Inflammatory macrophage treated with lipopolysaccharide for 4 hours (primary cell): ENCODE measurements around the gene NXT1.

Source experiments
- DNase-seq: peaks from one replicate; pipeline ENCODE4 v3.0.0-alpha.2; 2020

Gene NXT1

GRCh38 chr20:23393996-23394775, 43.6 kb downstream of the NXT1 start:
- DNase-seq = no peak

GRCh38 chr20:23396950-23397627, 46.5 kb downstream of the NXT1 start:
- DNase-seq = no peak

GRCh38 chr20:23397961-23398360, 47.4 kb downstream of the NXT1 start:
- DNase-seq = peak; percentile 72

GRCh38 chr20:23399568-23400241, 49.1 kb downstream of the NXT1 start:
- peak; percentile 49 for DNase-seq

- no peak for DNase-seq
Observed at GRCh38 chr20:23401051-23401450, 50.5 kb downstream of the NXT1 start.

GRCh38 chr20:23403751-23404150, 53.2 kb downstream of the NXT1 start:
- DNase-seq = no peak

GRCh38 chr20:23404196-23404595, 53.6 kb downstream of the NXT1 start:
- DNase-seq = no peak
